Heart left ventricle (tissue), 16 donors: ENCODE data around the gene TF. TPM values are rescaled to one million over a fixed set of nuclear protein-coding genes. Genes with fewer than 3 reads are reported as not detected.

ENCODE experiments used
- ATAC-seq, 4 donors: fragments of 200-7000 bp; cut with Tn5 transposase; one replicate each; pipeline ENCODE4 v1.9.1; 2020 to 2022; ENCODE audit warnings: moderate library complexity in 4 of 4, mild to moderate bottlenecking in 3 of 4, moderate number of reproducible peaks in 1 of 4
- DNase-seq, 5 donors: peaks; one replicate each; pipeline ENCODE4 v3.0.0-alpha.2; 2020
- H3K27ac ChIP-seq, 12 donors: fragments of 200-600 bp; sonication (generic) in 4 of 12; one replicate each; pipeline versions ENCODE4 v1.5.0 to v1.8.0; 2016 to 2022; ENCODE audit warnings: mild to moderate bottlenecking in 2 of 12
- H3K27me3 ChIP-seq, 9 donors: fragments of 200-600 bp; sonication (generic) in 2 of 9; one replicate each; pipeline versions ENCODE4 v1.5.1 to v1.8.0; 2016 to 2022; ENCODE audit warnings: mild to moderate bottlenecking in 3 of 9
- H3K36me3 ChIP-seq, 9 donors: fragments of 200-600 bp; sonication (generic) in 2 of 9; one replicate each; pipeline versions ENCODE4 v1.5.0 to v1.8.0; 2018 to 2022; ENCODE audit warnings: mild to moderate bottlenecking in 2 of 9
- H3K4me1 ChIP-seq, 12 donors: fragments of 200-600 bp; sonication (generic) in 4 of 12; one replicate each; pipeline versions ENCODE4 v1.5.0 to v1.8.0; 2016 to 2022; ENCODE audit warnings: mild to moderate bottlenecking in 3 of 12
- H3K4me3 ChIP-seq, 12 donors: fragments of 200-600 bp; sonication (generic) in 4 of 12; one replicate each; pipeline versions ENCODE4 v1.5.0 to v1.8.0; 2017 to 2022; ENCODE audit warnings: mild to moderate bottlenecking in 9 of 12, moderate library complexity in 4 of 12
- H3K9me3 ChIP-seq, 12 donors: fragments of 200-600 bp; sonication (generic) in 4 of 12; one replicate each; pipeline versions ENCODE4 v1.5.0 to v1.8.0; 2016 to 2022; ENCODE audit warnings: mild to moderate bottlenecking in 1 of 12
- POLR2A ChIP-seq, 2 donors: fragments of 450-650 bp; IDR thresholded peaks; one replicate each; pipeline ENCODE4 v1.6.1; 2017; ENCODE audit warnings: antibody characterized with exemption in 2 of 2, mild to moderate bottlenecking in 2 of 2, moderate library complexity in 2 of 2
- WGBS, 4 donors: extraction: QIAGEN DNeasy Blood & Tissue Kit in 2 of 4; methylation state at CpG; one replicate each; pipeline versions ENCODE4 v1.1.5 to v1.1.7; 2013 to 2018; 5-methylcytosine and 5-hydroxymethylcytosine counted together
- intact Hi-C, 10 donors: fragments of 100-400 bp; cut with DNase I; formaldehyde crosslinking; loops; one replicate each; pipeline versions ENCODE4 v1.11.1 to v1.14.2; 2022
- polyA plus RNA-seq, 2 donors: library from polyadenylated mRNA; stranded (reverse); fragments of 200-250 nt; gene quantifications; one replicate each; pipeline ENCODE4 v1.2.3, GENCODE V29; 2013
- total RNA-seq, 9 donors: library from RNA; depleted of rRNA in 2 of 9; stranded (reverse); fragments of >200 nt in 2 of 9; fragmentation: NEBNext Ultra II Directional in 3 of 9; extraction: Animal tissue kit (Norgen Biotek cat#: 25700) in 3 of 9; gene quantifications; one replicate each; pipeline versions ENCODE4 v1.1.0 to v1.2.4, GENCODE V29; 2016 to 2023
- TF ChIP-seq, protein P1 (sequence below), 12 donors: fragments of 200-600 bp; sonication (generic) in 4 of 12; IDR thresholded peaks; one replicate each; pipeline versions ENCODE4 v1.5.0 to v1.8.0; 2018 to 2022; ENCODE audit warnings: antibody characterized with exemption in 12 of 12, mild to moderate bottlenecking in 5 of 12
- donor health status: ischemic (EF 13 %, LVEDD 7.1; RV severe dilation, severe dysfunction).
- donor health status: healthy with polysubstance abuse.
- donor health status: DM: no; HTN: yes; CAD: no.
- donor health status: DM: no; HTN: no; CAD: no.
- donor health status: ischemic (EF 25% LVEDD 6.9; RV normal size, moderate dysfunction).
- donor health status: ischemic (EF 25% LVEDD 5.7; RV mildly dilated, moderate dysfunction).
- donor health status: healthy.
- donor health status: DM: yes; HTN: yes; CAD: no.
- donor health status: ischemic (EF 35%, LVEDD 5.7; RV mildly dilated, moderate dysfunction).
- donor health status: nonischemic (EF 11% LVEDD 7.7; RV severe dilation, severe dysfunction).
- donor health status: DM: yes; HTN: yes; CAD: no.
- donor health status: PGD.
- donor health status: ischemic (EF 29% LVEDD 5.4; RV normal size, mild dysfunction).
- donor health status: nonischemic (EF 23%, LVEDD 6.1; RV moderate dilation, normal function).

The TF gene
- total and polyA plus RNA-seq, 11 donors, result 0.86 to 76.0 (median 2.4) TPM; not detected in 1

DNA sequence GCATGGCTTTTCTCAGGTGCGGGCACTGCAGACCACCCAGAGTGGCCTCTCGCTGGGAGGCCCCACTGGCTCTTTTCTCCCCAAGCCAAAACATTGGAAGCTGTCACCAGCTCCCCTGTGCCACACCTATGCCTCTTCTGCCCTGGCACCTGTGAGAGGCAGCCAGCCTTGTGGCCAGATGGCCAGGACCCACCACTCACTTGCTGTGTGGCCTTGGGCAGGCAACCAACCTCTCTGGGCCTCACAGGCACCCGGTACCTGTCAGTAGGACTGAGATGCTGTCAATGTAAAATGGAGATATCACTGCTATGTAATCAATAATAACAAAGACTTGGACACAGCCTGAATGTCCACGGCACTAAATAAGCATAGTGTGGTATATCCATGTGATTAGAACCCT lies 96.0 kb downstream of the TF start:
- 85 to 97% (median 90%) methylated on average over 4 of the region's 4 CpGs for WGBS, 4 donors
- no peaks in the 10 kb centered on the region for H3K27me3 ChIP-seq
- peaks cover 0 to 13% (median 0%) of the 10 kb centered on the region in 12 donors for H3K4me1 ChIP-seq
- H3K9me3 ChIP-seq, result peaks cover 0 to 4% (median 0%) of the 10 kb centered on the region in 12 donors
- no peak for DNase-seq
- intact Hi-C loops, result no loop called here
- no peak for ATAC-seq
- H3K4me3 ChIP-seq, result no peak overlapping the region
- TF ChIP-seq, protein P1, sequence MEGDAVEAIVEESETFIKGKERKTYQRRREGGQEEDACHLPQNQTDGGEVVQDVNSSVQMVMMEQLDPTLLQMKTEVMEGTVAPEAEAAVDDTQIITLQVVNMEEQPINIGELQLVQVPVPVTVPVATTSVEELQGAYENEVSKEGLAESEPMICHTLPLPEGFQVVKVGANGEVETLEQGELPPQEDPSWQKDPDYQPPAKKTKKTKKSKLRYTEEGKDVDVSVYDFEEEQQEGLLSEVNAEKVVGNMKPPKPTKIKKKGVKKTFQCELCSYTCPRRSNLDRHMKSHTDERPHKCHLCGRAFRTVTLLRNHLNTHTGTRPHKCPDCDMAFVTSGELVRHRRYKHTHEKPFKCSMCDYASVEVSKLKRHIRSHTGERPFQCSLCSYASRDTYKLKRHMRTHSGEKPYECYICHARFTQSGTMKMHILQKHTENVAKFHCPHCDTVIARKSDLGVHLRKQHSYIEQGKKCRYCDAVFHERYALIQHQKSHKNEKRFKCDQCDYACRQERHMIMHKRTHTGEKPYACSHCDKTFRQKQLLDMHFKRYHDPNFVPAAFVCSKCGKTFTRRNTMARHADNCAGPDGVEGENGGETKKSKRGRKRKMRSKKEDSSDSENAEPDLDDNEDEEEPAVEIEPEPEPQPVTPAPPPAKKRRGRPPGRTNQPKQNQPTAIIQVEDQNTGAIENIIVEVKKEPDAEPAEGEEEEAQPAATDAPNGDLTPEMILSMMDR (IDR thresholded peaks at IDR 0.05), result no peak
- no peak for TF ChIP-seq POLR2A (IDR thresholded peaks at IDR 0.05)
- H3K27ac ChIP-seq, result no peak overlapping the region
- peaks cover 0 to 29% (median 10%) of the 10 kb centered on the region in 9 donors for H3K36me3 ChIP-seq

DNA sequence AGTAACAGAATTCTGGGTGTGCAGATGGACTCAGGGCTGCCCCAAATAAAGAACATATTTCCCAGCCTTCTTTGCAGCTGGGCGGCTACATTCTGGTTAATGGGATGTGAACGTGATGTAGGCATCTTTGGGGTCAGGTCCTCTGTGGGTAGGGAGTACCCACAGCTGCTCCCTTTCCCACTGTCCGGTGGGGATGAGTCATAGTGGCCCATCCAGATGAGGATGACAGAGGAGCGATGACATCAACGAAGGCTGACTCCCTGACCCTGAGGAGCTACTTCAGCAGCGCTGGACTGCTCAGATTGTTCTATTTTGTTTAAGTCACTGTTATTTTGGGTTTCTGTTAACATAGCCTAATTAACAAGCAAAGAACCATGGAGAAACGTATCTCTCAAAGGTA lies 97.4 kb downstream of the TF start:
- intact Hi-C loops, result no loop called here
- 68 to 76% (median 69%) methylated on average over 7 of the region's 7 CpGs for WGBS, 4 donors
- TF ChIP-seq, protein P1 (IDR thresholded peaks at IDR 0.05), result no peak
- TF ChIP-seq POLR2A (IDR thresholded peaks at IDR 0.05), result no peak
- Histone ChIP-seq H3K36me3 (peaks cover 0 to 14% (median 4%) of the 10 kb centered on the region in 9 donors), H3K27ac (peak overlapping the region in 4 of 12 donors; percentile 29 to 52 (median 41)), H3K4me1 (peaks cover 0 to 13% (median 0%) of the 10 kb centered on the region in 12 donors), H3K27me3 (no peaks in the 10 kb centered on the region), H3K9me3 (peaks cover 0 to 4% (median 0%) of the 10 kb centered on the region in 12 donors), H3K4me3 (no peak overlapping the region)
- DNase-seq, result peak; percentile 44 to 68 (median 49)
- ATAC-seq, result peak; percentile 38 to 80 (median 64)

- peaks cover 0 to 13% (median 0%) of the 10 kb centered on the region in 12 donors for H3K4me1 ChIP-seq
- TF ChIP-seq POLR2A (IDR thresholded peaks at IDR 0.05), result no peak
- TF ChIP-seq, protein P1 (IDR thresholded peaks at IDR 0.05), result no peak
- no peak overlapping the region for H3K4me3 ChIP-seq
- H3K27me3 ChIP-seq, result no peaks in the 10 kb centered on the region
- 92 to 96% (median 94%) methylated on average over 4 of the region's 4 CpGs for WGBS, 4 donors
- intact Hi-C loops, result loop anchor here in 1 of 10 donors (5.0 kb wide), 1 partner anchor 37 kb away; no protein-coding TSS in a partner anchor
- no peak for ATAC-seq
- H3K27ac ChIP-seq, result no peak overlapping the region
- peak in 1 of 5 donors; percentile 13 for DNase-seq
- peaks cover 0 to 4% (median 0%) of the 10 kb centered on the region in 12 donors for H3K9me3 ChIP-seq
- peaks cover 0 to 6% (median 0%) of the 10 kb centered on the region in 9 donors for H3K36me3 ChIP-seq
Observed at GRCh38 chr3:133845127-133845526, 98.9 kb downstream of the TF start.

Other genes starting within 250 kb of the TF start
- gene CDV3, start 172.7 kb upstream of the TF start, total RNA-seq, result 100 to 1,000 TPM in 8 of 9 donors, 10 to 100 TPM in 1; 97.0 to 221 (median 160) TPM
- gene CDV3, start 172.7 kb upstream of the TF start, polyA plus RNA-seq, result 100 to 1,000 TPM in 1 of 2 donors, 10 to 100 TPM in 1; 30.5 to 163 TPM
- gene TOPBP1, start 84.5 kb upstream of the TF start, total RNA-seq, result 10 to 100 TPM in 7 of 9 donors, 1 to 10 TPM in 2; 7.9 to 18.3 (median 11.8) TPM
- 10 to 100 TPM in 1 of 2 donors, 1 to 10 TPM in 1; 2.6 to 10.3 TPM for gene TOPBP1, start 84.5 kb upstream of the TF start, polyA plus RNA-seq
- 10 to 100 TPM; 13.7 to 35.9 (median 24.9) TPM for gene SRPRB, start 59.4 kb downstream of the TF start, total RNA-seq
- 10 to 100 TPM; 13.3 to 55.0 TPM for gene SRPRB, start 59.4 kb downstream of the TF start, polyA plus RNA-seq
- gene RAB6B, start 149.5 kb downstream of the TF start, total RNA-seq, result 10 to 100 TPM; 12.4 to 57.2 (median 44.6) TPM
- gene RAB6B, start 149.5 kb downstream of the TF start, polyA plus RNA-seq, result 10 to 100 TPM; 15.4 to 23.5 TPM